K562 (cell line): ENCODE measurements around the gene FUT6. TPM values are rescaled to one million over a fixed set of nuclear protein-coding genes. Genes with fewer than 3 reads are reported as not detected.

Experiments
- CBX8 ChIP-seq: fragments of 200-600 bp; sonication (generic); IDR thresholded peaks from 2 replicates; pipeline ENCODE4 v1.6.1; 2012; ENCODE audit warnings: borderline replicate concordance, mixed run types, low read depth, mild to moderate bottlenecking, moderate library complexity, mixed read lengths, low read length, control low read depth, inconsistent platforms; ENCODE audit not compliant: poor library complexity, severe bottlenecking; ENCODE audit errors: extremely low read depth
- HNRNPH1 ChIP-seq: fragments of 200-400 bp; formaldehyde crosslinking; optimal IDR thresholded peaks from 2 replicates; pipeline ENCODE3; 2017; ENCODE audit warnings: low read depth, mild to moderate bottlenecking, low read length, moderate library complexity
- NR2C1 ChIP-seq, 2 experiments: fragments of 450-650 bp; IDR thresholded peaks; 2 replicates each; pipeline ENCODE4 v1.6.1; 2017; ENCODE audit warnings: mild to moderate bottlenecking in 2 of 2, antibody characterized with exemption in 1 of 2, inconsistent platforms in 1 of 2, missing compliant biosample characterization in 1 of 2, missing genetic modification characterization in 1 of 2
- NR2C2 ChIP-seq, 2 experiments: fragments of 200-800 bp in 1 of 2; sonication (Bioruptor generic) in 1 of 2; sonication (generic) in 1 of 2; formaldehyde crosslinking in 1 of 2; IDR thresholded peaks; 2 replicates each; pipeline versions ENCODE4 v1.6.1 to v1.8.0; 2016 to 2022; ENCODE audit warnings: mild to moderate bottlenecking in 1 of 2, missing compliant biosample characterization in 1 of 2, missing genetic modification characterization in 1 of 2, missing genetic modification reagents in 1 of 2
- OTX1 ChIP-seq: fragments of 450-650 bp; formaldehyde crosslinking; IDR thresholded peaks from 2 replicates; pipeline ENCODE4 v1.4.0; 2022; ENCODE audit warnings: mild to moderate bottlenecking
- PHB2 ChIP-seq: fragments of 450-650 bp; IDR thresholded peaks from 2 replicates; pipeline ENCODE4 v1.6.1; 2017; ENCODE audit warnings: low read depth
- PTBP1 ChIP-seq: fragments of 200-400 bp; formaldehyde crosslinking; IDR thresholded peaks from 2 replicates; pipeline ENCODE4 v1.6.1; 2017; ENCODE audit warnings: low read depth, low read length
- RCOR1 ChIP-seq, 2 experiments: IDR thresholded peaks; 2 replicates each; pipeline ENCODE4 v1.6.1; 2012; ENCODE audit warnings: low read depth in 2 of 2, low read length in 2 of 2, borderline replicate concordance in 1 of 2, improper control_type of control experiment in 1 of 2
- SIN3A ChIP-seq, 2 experiments: fragments of 150-350 bp in 1 of 2; IDR thresholded peaks; 2 replicates each; pipeline ENCODE4 v1.6.1; 2011 to 2016; ENCODE audit warnings: borderline replicate concordance in 2 of 2, low read depth in 2 of 2, low read length in 2 of 2, mild to moderate bottlenecking in 2 of 2, moderate library complexity in 2 of 2; ENCODE audit not compliant: control insufficient read depth in 1 of 2
- SNIP1 ChIP-seq: fragments of 450-650 bp; IDR thresholded peaks from 2 replicates; pipeline ENCODE4 v1.7.1; 2017; ENCODE audit warnings: low read depth, mild to moderate bottlenecking
- SP1 ChIP-seq: sonication (generic); formaldehyde crosslinking; IDR thresholded peaks from 2 replicates; pipeline ENCODE4 v1.8.1; 2022; ENCODE audit warnings: mild to moderate bottlenecking, missing genetic modification reagents
- SRSF1 ChIP-seq: fragments of 200-400 bp; formaldehyde crosslinking; IDR thresholded peaks from 2 replicates; pipeline ENCODE4 v1.6.1; 2017; ENCODE audit warnings: mild to moderate bottlenecking, low read depth, low read length, moderate library complexity
- SRSF3 ChIP-seq: fragments of 200-400 bp; formaldehyde crosslinking; IDR thresholded peaks from 2 replicates; pipeline ENCODE4 v1.6.1; 2016; ENCODE audit warnings: mild to moderate bottlenecking, low read length, moderate library complexity; ENCODE audit not compliant: insufficient read depth
- TAF15 ChIP-seq: fragments of 200-400 bp; formaldehyde crosslinking; IDR thresholded peaks from 2 replicates; pipeline ENCODE4 v1.6.1; 2017; ENCODE audit warnings: mild to moderate bottlenecking, low read depth, low read length, moderate library complexity
- ZNF507 ChIP-seq: conservative IDR thresholded peaks from 2 replicates; pipeline ENCODE4 v1.6.1; 2017; ENCODE audit warnings: missing genetic modification characterization, missing compliant biosample characterization
- ZNF668 ChIP-seq: fragments of 250-450 bp; sonication (Bioruptor Pico); IDR thresholded peaks from 2 replicates; pipeline ENCODE4 v1.8.0; 2022; ENCODE audit warnings: mild to moderate bottlenecking, inconsistent platforms
- polyA plus RNA-seq, 8 experiments: library from polyadenylated mRNA; depleted of rRNA in 4 of 8; stranded (reverse) in 5 of 8; unstranded in 3 of 8; fragments of >200 nt; fragmentation: Nextera tagmentation in 2 of 8; fragmentation: Illumina TruSeq in 1 of 8; extraction: Ambion mirVana in 2 of 8; extraction: Trizol in 1 of 8; gene quantifications; 2 replicates each; pipeline versions ENCODE4 v1.2.1 to v1.2.3, GENCODE V29; 2011 to 2014; ENCODE audit warnings: inconsistent platforms in 1 of 8, missing spikeins in 1 of 8
- total RNA-seq, 7 experiments: library from RNA; depleted of rRNA in 6 of 7; stranded (reverse); fragments of >200 nt in 6 of 7; fragmentation: Illumina TruSeq in 2 of 7; extraction: Trizol in 2 of 7; gene quantifications; 2 replicates each; pipeline versions ENCODE4 v1.2.1 to v1.2.3, GENCODE V29; 2011 to 2021; ENCODE audit warnings: low replicate concordance in 1 of 7
- TF ChIP-seq, protein P1 (sequence below): fragments of 250-450 bp; sonication (Bioruptor Pico); IDR thresholded peaks from 2 replicates; pipeline ENCODE4 v1.4.0; 2020; ENCODE audit warnings: mild to moderate bottlenecking, moderate library complexity, borderline replicate concordance
- TF ChIP-seq, protein P2 (sequence below): sonication (generic); formaldehyde crosslinking; IDR thresholded peaks from 2 replicates; pipeline ENCODE4 v1.4.0; 2020; ENCODE audit warnings: mild to moderate bottlenecking, missing genetic modification reagents
- TF ChIP-seq, protein P3 (sequence below): IDR thresholded peaks from 3 replicates; pipeline ENCODE4 v1.6.1; 2011; ENCODE audit warnings: borderline replicate concordance, mild to moderate bottlenecking; ENCODE audit not compliant: insufficient read length, insufficient read depth
- TF ChIP-seq, protein P4 (sequence below): sonication (generic); formaldehyde crosslinking; IDR thresholded peaks from 2 replicates; pipeline ENCODE4 v1.9.0; 2022; ENCODE audit warnings: mild to moderate bottlenecking, missing genetic modification reagents

The FUT6 gene
- total and polyA plus RNA-seq, 9 of the 15 experiments (the other 6 are each of a cell fraction or from before 2014, with no cell fraction given) = 0.04 TPM; not detected in 8

DNA sequence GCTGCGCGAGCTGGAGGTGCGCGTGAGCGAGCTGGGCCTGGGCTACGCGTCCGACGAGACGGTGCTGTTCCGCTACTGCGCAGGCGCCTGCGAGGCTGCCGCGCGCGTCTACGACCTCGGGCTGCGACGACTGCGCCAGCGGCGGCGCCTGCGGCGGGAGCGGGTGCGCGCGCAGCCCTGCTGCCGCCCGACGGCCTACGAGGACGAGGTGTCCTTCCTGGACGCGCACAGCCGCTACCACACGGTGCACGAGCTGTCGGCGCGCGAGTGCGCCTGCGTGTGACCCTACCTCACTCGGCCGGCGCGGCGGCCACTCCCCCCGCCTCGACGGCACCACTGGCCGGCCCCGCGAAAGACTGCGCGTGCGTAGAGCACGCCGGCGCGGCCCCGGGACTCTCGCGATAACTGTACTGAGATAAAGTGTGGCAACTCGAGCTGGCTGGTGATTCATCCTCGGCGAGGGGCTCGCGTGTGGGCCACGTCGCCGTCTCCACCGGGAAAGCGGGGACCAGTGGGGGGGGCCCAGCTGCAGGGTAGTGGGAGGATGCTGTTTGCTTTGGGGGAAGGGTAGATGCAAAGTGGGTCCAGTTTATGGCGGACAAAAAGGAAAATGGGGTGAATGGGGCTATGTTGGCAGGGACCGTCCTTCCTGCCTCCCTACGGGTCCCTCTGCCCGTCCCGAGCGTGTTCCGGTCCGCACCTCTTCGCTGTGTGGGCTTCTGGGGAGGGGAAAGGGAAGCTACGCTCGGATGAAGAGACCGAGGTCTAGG is 11.4 kb downstream of the FUT6 start (continued):
- TF ChIP-seq, protein P1, sequence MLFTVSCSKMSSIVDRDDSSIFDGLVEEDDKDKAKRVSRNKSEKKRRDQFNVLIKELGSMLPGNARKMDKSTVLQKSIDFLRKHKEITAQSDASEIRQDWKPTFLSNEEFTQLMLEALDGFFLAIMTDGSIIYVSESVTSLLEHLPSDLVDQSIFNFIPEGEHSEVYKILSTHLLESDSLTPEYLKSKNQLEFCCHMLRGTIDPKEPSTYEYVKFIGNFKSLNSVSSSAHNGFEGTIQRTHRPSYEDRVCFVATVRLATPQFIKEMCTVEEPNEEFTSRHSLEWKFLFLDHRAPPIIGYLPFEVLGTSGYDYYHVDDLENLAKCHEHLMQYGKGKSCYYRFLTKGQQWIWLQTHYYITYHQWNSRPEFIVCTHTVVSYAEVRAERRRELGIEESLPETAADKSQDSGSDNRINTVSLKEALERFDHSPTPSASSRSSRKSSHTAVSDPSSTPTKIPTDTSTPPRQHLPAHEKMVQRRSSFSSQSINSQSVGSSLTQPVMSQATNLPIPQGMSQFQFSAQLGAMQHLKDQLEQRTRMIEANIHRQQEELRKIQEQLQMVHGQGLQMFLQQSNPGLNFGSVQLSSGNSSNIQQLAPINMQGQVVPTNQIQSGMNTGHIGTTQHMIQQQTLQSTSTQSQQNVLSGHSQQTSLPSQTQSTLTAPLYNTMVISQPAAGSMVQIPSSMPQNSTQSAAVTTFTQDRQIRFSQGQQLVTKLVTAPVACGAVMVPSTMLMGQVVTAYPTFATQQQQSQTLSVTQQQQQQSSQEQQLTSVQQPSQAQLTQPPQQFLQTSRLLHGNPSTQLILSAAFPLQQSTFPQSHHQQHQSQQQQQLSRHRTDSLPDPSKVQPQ (CRISPR knock-in tag) = no peak
- TF ChIP-seq, protein P2, sequence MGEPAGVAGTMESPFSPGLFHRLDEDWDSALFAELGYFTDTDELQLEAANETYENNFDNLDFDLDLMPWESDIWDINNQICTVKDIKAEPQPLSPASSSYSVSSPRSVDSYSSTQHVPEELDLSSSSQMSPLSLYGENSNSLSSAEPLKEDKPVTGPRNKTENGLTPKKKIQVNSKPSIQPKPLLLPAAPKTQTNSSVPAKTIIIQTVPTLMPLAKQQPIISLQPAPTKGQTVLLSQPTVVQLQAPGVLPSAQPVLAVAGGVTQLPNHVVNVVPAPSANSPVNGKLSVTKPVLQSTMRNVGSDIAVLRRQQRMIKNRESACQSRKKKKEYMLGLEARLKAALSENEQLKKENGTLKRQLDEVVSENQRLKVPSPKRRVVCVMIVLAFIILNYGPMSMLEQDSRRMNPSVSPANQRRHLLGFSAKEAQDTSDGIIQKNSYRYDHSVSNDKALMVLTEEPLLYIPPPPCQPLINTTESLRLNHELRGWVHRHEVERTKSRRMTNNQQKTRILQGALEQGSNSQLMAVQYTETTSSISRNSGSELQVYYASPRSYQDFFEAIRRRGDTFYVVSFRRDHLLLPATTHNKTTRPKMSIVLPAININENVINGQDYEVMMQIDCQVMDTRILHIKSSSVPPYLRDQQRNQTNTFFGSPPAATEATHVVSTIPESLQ (CRISPR knock-in tag) = peak; percentile 86; the same call in 1 of the 2 replicates
- no peak for TF ChIP-seq TAF15
- TF ChIP-seq ZNF668 (CRISPR knock-in tag) = no peak
- TF ChIP-seq CBX8 = no peak
- TF ChIP-seq HNRNPH1 = no peak
- TF ChIP-seq SIN3A (IDR thresholded peaks at IDR 0.05; ENCODE audit: borderline replicate concordance in 2 of 2, control insufficient read depth in 1 of 2, low read depth in 2 of 2, low read length in 2 of 2) = peak in 1 of 2 experiments; percentile 28; a peak in 1 of 4 replicates
- no peak for TF ChIP-seq NR2C2 (CRISPR knock-in tag; IDR thresholded peaks at IDR 0.05)
- peak; percentile 86 for TF ChIP-seq NR2C2 (tag; IDR thresholded peaks at IDR 0.05)
- no peak for TF ChIP-seq SRSF3
- TF ChIP-seq NR2C1 (IDR thresholded peaks at IDR 0.05) = no peak
- no peak for TF ChIP-seq NR2C1 (tag; IDR thresholded peaks at IDR 0.05)
- TF ChIP-seq SRSF1 = no peak
- TF ChIP-seq PHB2 = no peak
- TF ChIP-seq ZNF507 (tag) = no peak
- TF ChIP-seq OTX1 (CRISPR knock-in tag) = peak; percentile 91
- TF ChIP-seq, protein P3, sequence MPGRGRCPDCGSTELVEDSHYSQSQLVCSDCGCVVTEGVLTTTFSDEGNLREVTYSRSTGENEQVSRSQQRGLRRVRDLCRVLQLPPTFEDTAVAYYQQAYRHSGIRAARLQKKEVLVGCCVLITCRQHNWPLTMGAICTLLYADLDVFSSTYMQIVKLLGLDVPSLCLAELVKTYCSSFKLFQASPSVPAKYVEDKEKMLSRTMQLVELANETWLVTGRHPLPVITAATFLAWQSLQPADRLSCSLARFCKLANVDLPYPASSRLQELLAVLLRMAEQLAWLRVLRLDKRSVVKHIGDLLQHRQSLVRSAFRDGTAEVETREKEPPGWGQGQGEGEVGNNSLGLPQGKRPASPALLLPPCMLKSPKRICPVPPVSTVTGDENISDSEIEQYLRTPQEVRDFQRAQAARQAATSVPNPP = no peak
- peak; percentile 16 to 39; a peak in 2 of 4 replicates for TF ChIP-seq RCOR1 (IDR thresholded peaks at IDR 0.05; ENCODE audit: borderline replicate concordance in 1 of 2, low read depth in 2 of 2, low read length in 2 of 2)
- TF ChIP-seq PTBP1 = 0 out of 2 replicates have a peak, but pooled peaks have one; percentile 56
- TF ChIP-seq SNIP1 = no peak
- TF ChIP-seq, protein P4, sequence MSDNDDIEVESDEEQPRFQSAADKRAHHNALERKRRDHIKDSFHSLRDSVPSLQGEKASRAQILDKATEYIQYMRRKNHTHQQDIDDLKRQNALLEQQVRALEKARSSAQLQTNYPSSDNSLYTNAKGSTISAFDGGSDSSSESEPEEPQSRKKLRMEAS (CRISPR knock-in tag) = peak; percentile 84
- peak; percentile 84 for TF ChIP-seq SP1 (CRISPR knock-in tag)
